ENCODE data around the gene GRK1.

GRK1 gene

GRCh38 chr13:113655346-113656002 is 11.5 kb upstream of the GRK1 start:
- TF ChIP-seq CTCF (IDR thresholded peaks at IDR 0.05; ENCODE audit: low read depth, low read length): no peak
- H3K4me1 ChIP-seq: peaks cover 8% of the 10 kb centered on the region

GRCh38 chr13:113656003-113656588 is 10.9 kb upstream of the GRK1 start:
- no peaks in the 10 kb centered on the region for H3K36me3 ChIP-seq
- no peaks in the 10 kb centered on the region for H3K27me3 ChIP-seq
- no peak overlapping the region for H3K4me3 ChIP-seq (ENCODE audit: low read depth, low read length)
- DNase-seq: peak; percentile 7
- H3K4me1 ChIP-seq: peaks cover 8% of the 10 kb centered on the region
- H3K9me3 ChIP-seq: no peaks in the 10 kb centered on the region
- TF ChIP-seq CTCF (IDR thresholded peaks at IDR 0.05; ENCODE audit: low read depth, low read length): no peak

More at GRCh38 chr13:113655346-113656002, 11.5 kb upstream of the GRK1 start:
- Histone ChIP-seq H3K36me3 (no peaks in the 10 kb centered on the region), H3K9me3 (no peaks in the 10 kb centered on the region), H3K27me3 (no peaks in the 10 kb centered on the region), H3K4me3 (ENCODE audit: low read depth, low read length) (no peak overlapping the region)
- DNase-seq: peak; percentile 7

- Histone ChIP-seq H3K4me3 (ENCODE audit: low read depth, low read length) (no peak overlapping the region), H3K36me3 (no peaks in the 10 kb centered on the region), H3K4me1 (peaks cover 8% of the 10 kb centered on the region), H3K27me3 (no peaks in the 10 kb centered on the region), H3K9me3 (no peaks in the 10 kb centered on the region)
- peak; percentile 9 for DNase-seq
- no peak for TF ChIP-seq CTCF (IDR thresholded peaks at IDR 0.05; ENCODE audit: low read depth, low read length)
Observed at GRCh38 chr13:113656831-113657671, 10.0 kb upstream of the GRK1 start.

- Histone ChIP-seq H3K27me3 (no peaks in the 10 kb centered on the region), H3K9me3 (no peaks in the 10 kb centered on the region), H3K36me3 (no peaks in the 10 kb centered on the region), H3K4me3 (ENCODE audit: low read depth, low read length) (no peak within 1 kb of the TSS), H3K4me1 (peaks cover 4% of the 10 kb centered on the region)
- no peak for TF ChIP-seq CTCF (IDR thresholded peaks at IDR 0.05; ENCODE audit: low read depth, low read length)
- peak; percentile 27 for DNase-seq
Observed at GRCh38 chr13:113657851-113658741, 8.9 kb upstream of the GRK1 start, which contains the start of gene ATP4B. TSS of gene ATP4B (minus strand) at chr13:113658198. CDS start at chr13:113658144, 54 bp downstream.

- H3K9me3 ChIP-seq: no peaks in the 10 kb centered on the region
- TF ChIP-seq CTCF (IDR thresholded peaks at IDR 0.05; ENCODE audit: low read depth, low read length): no peak
- no peaks in the 10 kb centered on the region for H3K4me1 ChIP-seq
- H3K36me3 ChIP-seq: no peaks in the 10 kb centered on the region
- no peaks in the 10 kb centered on the region for H3K27me3 ChIP-seq
- no peak overlapping the region for H3K4me3 ChIP-seq (ENCODE audit: low read depth, low read length)
- peak; percentile 7 for DNase-seq
Observed at GRCh38 chr13:113658836-113659235, 8.2 kb upstream of the GRK1 start.
